HepG2 (cell line): ENCODE data around the gene PLK5. TPM values are rescaled to one million over a fixed set of nuclear protein-coding genes. Genes with fewer than 3 reads are reported as not detected.

Source experiments
- ATF1 ChIP-seq: IDR thresholded peaks from 2 replicates; pipeline ENCODE4 v1.6.1; 2016; ENCODE audit warnings: mild to moderate bottlenecking, control low read depth
- FOSL2 ChIP-seq: sonication (generic); formaldehyde crosslinking; IDR thresholded peaks from 2 replicates; pipeline ENCODE4 v1.4.0; 2020; ENCODE audit warnings: missing genetic modification reagents
- GATAD1 ChIP-seq: IDR thresholded peaks from 2 replicates; pipeline ENCODE4 v1.6.1; 2016; ENCODE audit warnings: missing genetic modification reagents, missing compliant biosample characterization
- HDAC6 ChIP-seq: fragments of 200-600 bp; sonication (generic); IDR thresholded peaks from 2 replicates; pipeline ENCODE4 v1.7.0; 2017; ENCODE audit warnings: mild to moderate bottlenecking, antibody characterized with exemption, low read length, low read depth
- KDM5B ChIP-seq: sonication (generic); formaldehyde crosslinking; IDR thresholded peaks from 2 replicates; pipeline ENCODE4 v1.4.0; 2020; ENCODE audit warnings: missing genetic modification reagents, mild to moderate bottlenecking, borderline replicate concordance
- MAFG ChIP-seq: sonication (generic); formaldehyde crosslinking; IDR thresholded peaks from 2 replicates; pipeline ENCODE4 v1.5.1; 2020; ENCODE audit warnings: mild to moderate bottlenecking, missing genetic modification reagents
- SRSF4 ChIP-seq: fragments of 200-400 bp; formaldehyde crosslinking; IDR thresholded peaks from one replicate; pipeline ENCODE4 v1.6.1; 2018; ENCODE audit warnings: mild to moderate bottlenecking, low read depth, low read length, moderate library complexity; ENCODE audit not compliant: poor library complexity, severe bottlenecking
- ZFP36L1 ChIP-seq: sonication (generic); formaldehyde crosslinking; IDR thresholded peaks from 2 replicates; pipeline ENCODE4 v1.8.0; 2022; ENCODE audit warnings: mild to moderate bottlenecking, missing genetic modification reagents, moderate library complexity
- ZFP62 ChIP-seq: sonication (generic); formaldehyde crosslinking; IDR thresholded peaks from 2 replicates; pipeline ENCODE4 v1.4.0; 2020; ENCODE audit warnings: missing genetic modification reagents
- ZNF12 ChIP-seq: sonication (generic); formaldehyde crosslinking; IDR thresholded peaks from 2 replicates; pipeline ENCODE4 v1.5.0; 2020; ENCODE audit warnings: missing genetic modification reagents
- ZNF329 ChIP-seq: sonication (generic); formaldehyde crosslinking; IDR thresholded peaks from 2 replicates; pipeline ENCODE4 v1.9.0; 2021; ENCODE audit warnings: low read depth, mild to moderate bottlenecking, missing genetic modification reagents
- ZNF333 ChIP-seq: sonication (generic); formaldehyde crosslinking; IDR thresholded peaks from 2 replicates; pipeline ENCODE4 v1.4.0; 2020; ENCODE audit warnings: mild to moderate bottlenecking, missing genetic modification reagents, borderline replicate concordance
- ZNF788 ChIP-seq: sonication (generic); formaldehyde crosslinking; IDR thresholded peaks from 2 replicates; pipeline ENCODE4 v1.5.0; 2020; ENCODE audit warnings: mild to moderate bottlenecking, missing genetic modification reagents, borderline replicate concordance
- ZNF792 ChIP-seq: IDR thresholded peaks from 2 replicates; pipeline ENCODE4 v1.6.1; 2016
- polyA plus RNA-seq, 8 experiments: library from polyadenylated mRNA; depleted of rRNA in 3 of 8; stranded (reverse) in 7 of 8; unstranded in 1 of 8; fragments of >200 nt; fragmentation: Illumina TruSeq in 4 of 8; extraction: Trizol in 4 of 8; gene quantifications; 2 replicates each; pipeline versions ENCODE4 v1.2.1 to v1.2.3, GENCODE V29; 2011 to 2016; ENCODE audit warnings: low read depth in 4 of 8, missing spikeins in 1 of 8, mixed read lengths in 1 of 8; ENCODE audit not compliant: insufficient read depth in 1 of 8
- total RNA-seq, 5 experiments: library from RNA; depleted of rRNA; stranded (reverse); fragments of >200 nt; fragmentation: Illumina TruSeq; extraction: Trizol; gene quantifications; 2 replicates each; pipeline ENCODE4 v1.2.3, GENCODE V29; 2016; ENCODE audit warnings: low read depth in 1 of 5
- TF ChIP-seq, protein P1 (sequence below): IDR thresholded peaks from 2 replicates; pipeline ENCODE4 v1.4.0; 2020; ENCODE audit warnings: mild to moderate bottlenecking, missing genetic modification reagents
- TF ChIP-seq, protein P2 (sequence below): sonication (generic); IDR thresholded peaks from 2 replicates; pipeline ENCODE4 v1.6.1; 2016; ENCODE audit warnings: low read depth, borderline replicate concordance
- TF ChIP-seq, protein P3 (sequence below): sonication (generic); formaldehyde crosslinking; conservative IDR thresholded peaks from 2 replicates; pipeline ENCODE4 v1.8.1; 2023; ENCODE audit warnings: missing genetic modification reagents
- TF ChIP-seq, protein P4 (sequence below): sonication (generic); formaldehyde crosslinking; IDR thresholded peaks from 2 replicates; pipeline ENCODE4 v1.8.1; 2023; ENCODE audit warnings: missing genetic modification reagents, mild to moderate bottlenecking, borderline replicate concordance
- TF ChIP-seq, protein P5 (sequence below): sonication (generic); formaldehyde crosslinking; IDR thresholded peaks from 2 replicates; pipeline ENCODE4 v1.4.0; 2020; ENCODE audit warnings: mild to moderate bottlenecking, missing genetic modification reagents
- TF ChIP-seq, protein P6 (sequence below): sonication (generic); formaldehyde crosslinking; conservative IDR thresholded peaks from 2 replicates; pipeline ENCODE4 v1.8.0; 2022; ENCODE audit warnings: low read depth, missing genetic modification reagents

Gene PLK5
- total and polyA plus RNA-seq, 2 of the 13 experiments (the other 11 are each of a cell fraction or from before 2014, with no cell fraction given) = not detected

DNA sequence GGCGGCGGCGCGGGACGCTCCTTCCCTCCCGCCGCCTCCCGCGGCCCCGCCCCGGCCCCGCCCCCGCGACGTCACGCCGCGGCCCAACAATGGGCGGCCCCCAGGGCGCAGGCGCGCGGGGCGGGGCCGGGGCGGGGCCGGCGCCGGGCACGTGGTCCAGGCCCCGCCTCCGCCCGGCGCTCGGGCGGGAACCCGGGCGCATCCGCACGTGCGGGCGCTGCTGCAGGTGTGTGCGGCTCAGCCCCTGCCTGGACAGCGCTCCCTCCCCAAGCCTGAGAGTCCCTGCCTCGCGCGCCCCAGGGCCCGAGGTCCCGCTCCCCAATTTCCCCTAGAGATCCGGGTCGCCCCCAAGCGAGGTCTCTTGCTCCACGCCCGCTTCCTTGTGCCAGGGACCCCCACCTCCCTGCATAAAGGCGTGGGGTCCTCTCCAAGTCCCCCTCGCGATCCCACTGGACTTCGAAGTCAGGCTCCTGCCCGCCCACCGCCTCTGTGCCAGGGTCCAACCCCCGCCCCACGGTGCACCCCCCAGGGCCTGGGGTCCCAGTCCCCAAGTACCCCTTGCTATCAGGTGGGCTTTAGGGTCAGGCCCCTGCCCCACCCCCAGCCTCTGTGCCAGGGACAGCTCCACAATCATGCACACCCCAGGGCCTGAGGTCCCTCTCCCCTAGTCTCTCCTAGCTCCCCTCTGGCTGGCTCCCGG lies 44.6 kb downstream of the PLK5 start, which contains the start of gene MEX3D (continued):
- TF ChIP-seq, protein P1, sequence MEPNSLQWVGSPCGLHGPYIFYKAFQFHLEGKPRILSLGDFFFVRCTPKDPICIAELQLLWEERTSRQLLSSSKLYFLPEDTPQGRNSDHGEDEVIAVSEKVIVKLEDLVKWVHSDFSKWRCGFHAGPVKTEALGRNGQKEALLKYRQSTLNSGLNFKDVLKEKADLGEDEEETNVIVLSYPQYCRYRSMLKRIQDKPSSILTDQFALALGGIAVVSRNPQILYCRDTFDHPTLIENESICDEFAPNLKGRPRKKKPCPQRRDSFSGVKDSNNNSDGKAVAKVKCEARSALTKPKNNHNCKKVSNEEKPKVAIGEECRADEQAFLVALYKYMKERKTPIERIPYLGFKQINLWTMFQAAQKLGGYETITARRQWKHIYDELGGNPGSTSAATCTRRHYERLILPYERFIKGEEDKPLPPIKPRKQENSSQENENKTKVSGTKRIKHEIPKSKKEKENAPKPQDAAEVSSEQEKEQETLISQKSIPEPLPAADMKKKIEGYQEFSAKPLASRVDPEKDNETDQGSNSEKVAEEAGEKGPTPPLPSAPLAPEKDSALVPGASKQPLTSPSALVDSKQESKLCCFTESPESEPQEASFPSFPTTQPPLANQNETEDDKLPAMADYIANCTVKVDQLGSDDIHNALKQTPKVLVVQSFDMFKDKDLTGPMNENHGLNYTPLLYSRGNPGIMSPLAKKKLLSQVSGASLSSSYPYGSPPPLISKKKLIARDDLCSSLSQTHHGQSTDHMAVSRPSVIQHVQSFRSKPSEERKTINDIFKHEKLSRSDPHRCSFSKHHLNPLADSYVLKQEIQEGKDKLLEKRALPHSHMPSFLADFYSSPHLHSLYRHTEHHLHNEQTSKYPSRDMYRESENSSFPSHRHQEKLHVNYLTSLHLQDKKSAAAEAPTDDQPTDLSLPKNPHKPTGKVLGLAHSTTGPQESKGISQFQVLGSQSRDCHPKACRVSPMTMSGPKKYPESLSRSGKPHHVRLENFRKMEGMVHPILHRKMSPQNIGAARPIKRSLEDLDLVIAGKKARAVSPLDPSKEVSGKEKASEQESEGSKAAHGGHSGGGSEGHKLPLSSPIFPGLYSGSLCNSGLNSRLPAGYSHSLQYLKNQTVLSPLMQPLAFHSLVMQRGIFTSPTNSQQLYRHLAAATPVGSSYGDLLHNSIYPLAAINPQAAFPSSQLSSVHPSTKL = no peak
- TF ChIP-seq GATAD1 (CRISPR knock-in tag) (no peak), SRSF4 (no peak), ZFP62 (CRISPR knock-in tag) (no peak), ATF1 (CRISPR knock-in tag) (no peak), ZFP36L1 (CRISPR knock-in tag) (no peak), ZNF329 (0 out of 2 replicates have a peak, but pooled peaks have one; percentile 60), MAFG (CRISPR knock-in tag) (no peak), ZNF12 (CRISPR knock-in tag) (peak; percentile 52; the same call in 1 of the 2 replicates), ZNF792 (CRISPR knock-in tag) (peak; percentile 65; the same call in 1 of the 2 replicates), KDM5B (CRISPR knock-in tag) (peak; percentile 80; the same call in 1 of the 2 replicates), FOSL2 (CRISPR knock-in tag) (no peak), HDAC6 (no peak), ZNF788 (CRISPR knock-in tag) (no peak), ZNF333 (CRISPR knock-in tag) (no peak)
- TF ChIP-seq, protein P2, sequence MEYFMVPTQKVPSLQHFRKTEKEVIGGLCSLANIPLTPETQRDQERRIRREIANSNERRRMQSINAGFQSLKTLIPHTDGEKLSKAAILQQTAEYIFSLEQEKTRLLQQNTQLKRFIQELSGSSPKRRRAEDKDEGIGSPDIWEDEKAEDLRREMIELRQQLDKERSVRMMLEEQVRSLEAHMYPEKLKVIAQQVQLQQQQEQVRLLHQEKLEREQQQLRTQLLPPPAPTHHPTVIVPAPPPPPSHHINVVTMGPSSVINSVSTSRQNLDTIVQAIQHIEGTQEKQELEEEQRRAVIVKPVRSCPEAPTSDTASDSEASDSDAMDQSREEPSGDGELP = no peak
- TF ChIP-seq, protein P3, sequence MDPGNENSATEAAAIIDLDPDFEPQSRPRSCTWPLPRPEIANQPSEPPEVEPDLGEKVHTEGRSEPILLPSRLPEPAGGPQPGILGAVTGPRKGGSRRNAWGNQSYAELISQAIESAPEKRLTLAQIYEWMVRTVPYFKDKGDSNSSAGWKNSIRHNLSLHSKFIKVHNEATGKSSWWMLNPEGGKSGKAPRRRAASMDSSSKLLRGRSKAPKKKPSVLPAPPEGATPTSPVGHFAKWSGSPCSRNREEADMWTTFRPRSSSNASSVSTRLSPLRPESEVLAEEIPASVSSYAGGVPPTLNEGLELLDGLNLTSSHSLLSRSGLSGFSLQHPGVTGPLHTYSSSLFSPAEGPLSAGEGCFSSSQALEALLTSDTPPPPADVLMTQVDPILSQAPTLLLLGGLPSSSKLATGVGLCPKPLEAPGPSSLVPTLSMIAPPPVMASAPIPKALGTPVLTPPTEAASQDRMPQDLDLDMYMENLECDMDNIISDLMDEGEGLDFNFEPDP (CRISPR knock-in tag) = no peak
- TF ChIP-seq, protein P4, sequence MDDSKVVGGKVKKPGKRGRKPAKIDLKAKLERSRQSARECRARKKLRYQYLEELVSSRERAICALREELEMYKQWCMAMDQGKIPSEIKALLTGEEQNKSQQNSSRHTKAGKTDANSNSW (CRISPR knock-in tag) = peak; percentile 78; the same call in 1 of the 2 replicates
- TF ChIP-seq, protein P5, sequence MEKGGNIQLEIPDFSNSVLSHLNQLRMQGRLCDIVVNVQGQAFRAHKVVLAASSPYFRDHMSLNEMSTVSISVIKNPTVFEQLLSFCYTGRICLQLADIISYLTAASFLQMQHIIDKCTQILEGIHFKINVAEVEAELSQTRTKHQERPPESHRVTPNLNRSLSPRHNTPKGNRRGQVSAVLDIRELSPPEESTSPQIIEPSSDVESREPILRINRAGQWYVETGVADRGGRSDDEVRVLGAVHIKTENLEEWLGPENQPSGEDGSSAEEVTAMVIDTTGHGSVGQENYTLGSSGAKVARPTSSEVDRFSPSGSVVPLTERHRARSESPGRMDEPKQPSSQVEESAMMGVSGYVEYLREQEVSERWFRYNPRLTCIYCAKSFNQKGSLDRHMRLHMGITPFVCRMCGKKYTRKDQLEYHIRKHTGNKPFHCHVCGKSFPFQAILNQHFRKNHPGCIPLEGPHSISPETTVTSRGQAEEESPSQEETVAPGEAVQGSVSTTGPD = no peak
- TF ChIP-seq, protein P6, sequence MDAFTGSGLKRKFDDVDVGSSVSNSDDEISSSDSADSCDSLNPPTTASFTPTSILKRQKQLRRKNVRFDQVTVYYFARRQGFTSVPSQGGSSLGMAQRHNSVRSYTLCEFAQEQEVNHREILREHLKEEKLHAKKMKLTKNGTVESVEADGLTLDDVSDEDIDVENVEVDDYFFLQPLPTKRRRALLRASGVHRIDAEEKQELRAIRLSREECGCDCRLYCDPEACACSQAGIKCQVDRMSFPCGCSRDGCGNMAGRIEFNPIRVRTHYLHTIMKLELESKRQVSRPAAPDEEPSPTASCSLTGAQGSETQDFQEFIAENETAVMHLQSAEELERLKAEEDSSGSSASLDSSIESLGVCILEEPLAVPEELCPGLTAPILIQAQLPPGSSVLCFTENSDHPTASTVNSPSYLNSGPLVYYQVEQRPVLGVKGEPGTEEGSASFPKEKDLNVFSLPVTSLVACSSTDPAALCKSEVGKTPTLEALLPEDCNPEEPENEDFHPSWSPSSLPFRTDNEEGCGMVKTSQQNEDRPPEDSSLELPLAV (CRISPR knock-in tag) = no peak
